ENCODE data around the gene MSANTD1. TPM values are rescaled to one million over a fixed set of nuclear protein-coding genes. Genes with fewer than 3 reads are reported as not detected.

MSANTD1 gene
- total and polyA plus RNA-seq, 2 of the 8 experiments (the other 6 are each of a cell fraction or from before 2014, with no cell fraction given) = 0.23 to 0.45 TPM

GRCh38 chr4:3290889-3291321 is 41.9 kb downstream of the MSANTD1 start (continued):
- TF ChIP-seq RAD21 (IDR thresholded peaks at IDR 0.05 in 1 of 2, conservative IDR thresholded peaks at IDR 0.05 in 1 of 2; ENCODE audit: low read depth in 2 of 2, low read length in 2 of 2) (no peak), ASH2L (IDR thresholded peaks at IDR 0.05; ENCODE audit: low read length) (no peak), CBX5 (IDR thresholded peaks at IDR 0.05; ENCODE audit: low read depth, low read length) (no peak)

All from H1 (cell line).